Panc1 (cell line): Measurements from ENCODE around the gene CBX3. TPM values are rescaled to one million over a fixed set of nuclear protein-coding genes. Genes with fewer than 3 reads are reported as not detected.

ENCODE experiments used
- ATAC-seq: fragments of 200-7000 bp; cut with Tn5 transposase; 2 replicates; pipeline ENCODE4 v1.9.1; 2020; ENCODE audit warnings: mild to moderate bottlenecking, moderate library complexity
- BruUV-seq: library from RNA; stranded (reverse); fragments of 400-500 nt; replicated peaks from 2 replicates; lab custom pipeline; 2021; lab: Mats Ljungman, UMichigan
- CTCF ChIA-PET: fragments of 300-600 bp; sonication (Branson Sonifier 250); formaldehyde crosslinking; loops from one replicate; lab custom pipeline; 2022; ENCODE audit warnings: antibody characterized with exemption; lab: Charles Lee
- POLR2A ChIA-PET: fragments of 300-600 bp; sonication (Branson Sonifier 250); formaldehyde crosslinking; loops from one replicate; lab custom pipeline; 2022; ENCODE audit warnings: antibody characterized with exemption; lab: Charles Lee
- DNase-seq: peaks from one replicate; pipeline ENCODE4 v3.0.0-alpha.2; 2010; ENCODE audit warnings: low read depth, low spot score
- H3K27ac ChIP-seq: 2 replicates; pipeline ENCODE4 v1.5.1; 2011; ENCODE audit warnings: mild to moderate bottlenecking, low read length, inconsistent platforms
- H3K27me3 ChIP-seq: fragments of 200-500 bp; sonication (Bioruptor generic); 2 replicates; pipeline ENCODE4 v1.6.0; 2014; ENCODE audit warnings: low read length, inconsistent platforms; ENCODE audit not compliant: control insufficient read depth, insufficient read depth
- H3K36me3 ChIP-seq: fragments of 200-500 bp; sonication (Bioruptor generic); 2 replicates; pipeline ENCODE4 v1.5.1; 2014; ENCODE audit warnings: inconsistent platforms, mild to moderate bottlenecking, low read length, moderate library complexity; ENCODE audit not compliant: control insufficient read depth, insufficient read depth
- H3K4me1 ChIP-seq: 2 replicates; pipeline ENCODE4 v1.5.1; 2011; ENCODE audit warnings: inconsistent platforms, mild to moderate bottlenecking, low read length, moderate library complexity; ENCODE audit not compliant: control insufficient read depth, insufficient read depth
- H3K4me3 ChIP-seq, 2 experiments: 2 replicates each; pipeline ENCODE4 v1.5.1; 2011 to 2012; ENCODE audit warnings: low read depth in 2 of 2, low read length in 2 of 2, mild to moderate bottlenecking in 2 of 2, inconsistent platforms in 1 of 2, moderate library complexity in 1 of 2
- H3K9me3 ChIP-seq: fragments of 200-500 bp; sonication (Bioruptor generic); 2 replicates; pipeline ENCODE4 v1.5.1; 2014; ENCODE audit warnings: low read depth, mild to moderate bottlenecking, inconsistent platforms, low read length, moderate library complexity; ENCODE audit not compliant: control insufficient read depth, insufficient read depth
- POLR2AphosphoS5 ChIP-seq: IDR thresholded peaks from 2 replicates; pipeline ENCODE4 v1.6.1; 2012; ENCODE audit warnings: mild to moderate bottlenecking, low read depth, low read length, moderate library complexity
- SIN3A ChIP-seq: IDR thresholded peaks from 2 replicates; pipeline ENCODE4 v1.6.1; 2012; ENCODE audit warnings: low read depth, mild to moderate bottlenecking, low read length, moderate library complexity, borderline replicate concordance; ENCODE audit not compliant: insufficient read depth
- TCF7L2 ChIP-seq: IDR thresholded peaks from 2 replicates; pipeline ENCODE4 v1.6.1; 2011; ENCODE audit warnings: mild to moderate bottlenecking, low read depth, low read length, inconsistent platforms
- in situ Hi-C: cut with HindIII; loops from 2 replicates; pipeline ENCODE4 v1.10.0; 2016; ENCODE audit warnings: low sequenced_read_pairs, low pct_unique_long_range_greater_than_20kb
- intact Hi-C: fragments of 100-400 bp; cut with micrococcal nuclease; formaldehyde crosslinking; loops from one replicate; pipeline ENCODE4 v1.10.0; 2022; ENCODE audit not compliant: unreplicated experiment
- total RNA-seq: library from RNA; stranded (reverse); gene quantifications from one replicate; pipeline ENCODE4 v1.2.1, GENCODE V29; 2021; ENCODE audit not compliant: unreplicated experiment
- TF ChIP-seq, protein P1 (sequence below): fragments of 450-650 bp; IDR thresholded peaks from 2 replicates; pipeline ENCODE4 v1.5.1; 2017; ENCODE audit warnings: mild to moderate bottlenecking
- TF ChIP-seq, protein P2 (sequence below), 2 experiments: IDR thresholded peaks; 2 replicates each; pipeline ENCODE4 v1.6.1; 2011 to 2012; ENCODE audit warnings: low read depth in 2 of 2, control low read depth in 1 of 2, low read length in 1 of 2, mild to moderate bottlenecking in 1 of 2, moderate library complexity in 1 of 2; ENCODE audit not compliant: insufficient read depth in 1 of 2

The CBX3 gene
- total RNA-seq, 1 experiment from 2014 or later: 308 TPM

DNA sequence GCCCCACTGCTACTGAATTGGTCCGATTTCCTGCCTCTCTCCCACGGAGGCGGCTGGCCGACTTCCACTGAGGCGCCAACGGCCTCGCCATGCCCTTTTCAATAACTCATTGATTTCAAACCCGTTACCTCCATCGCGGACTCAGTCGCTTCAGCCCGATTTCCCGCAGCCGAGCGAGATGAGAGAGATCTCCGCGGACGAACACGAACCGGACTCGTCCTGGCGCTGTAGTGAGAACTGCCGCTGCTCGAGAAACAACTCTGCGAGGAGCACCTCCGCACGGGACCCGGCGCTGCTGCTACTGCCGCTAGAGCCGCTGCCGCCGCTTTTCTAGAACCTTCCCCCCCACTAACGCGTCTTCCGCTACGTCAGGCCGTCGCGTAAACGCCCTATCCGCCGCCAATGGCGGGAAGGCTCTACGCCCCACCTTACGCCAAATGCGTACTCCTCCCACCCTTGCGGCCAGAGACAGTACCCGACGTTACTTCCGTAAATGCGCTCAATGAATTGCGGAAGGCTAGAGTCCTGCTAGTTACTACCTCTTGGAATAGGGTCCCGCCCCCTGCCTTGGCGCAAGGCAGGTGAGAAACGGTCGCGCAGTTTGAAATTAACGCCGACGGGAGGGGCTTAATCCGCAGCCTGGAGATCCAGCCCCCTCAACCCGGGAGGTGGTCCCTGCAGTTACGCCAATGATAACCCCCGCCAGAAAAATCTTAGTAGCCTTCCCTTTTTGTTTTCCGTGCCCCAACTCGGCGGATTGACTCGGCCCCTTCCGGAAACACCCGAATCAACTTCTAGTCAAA, 900 bp upstream of the CBX3 start, which contains the start of gene HNRNPA2B1:
Gene HNRNPA2B1 (minus strand): TSS at position 303 of the 803 bp plus-strand sequence. CDS start 169 bp downstream, at position 134.
- intact Hi-C loops (loop anchor here (5.0 kb wide), 1 partner anchor 467 kb away; no protein-coding TSS in a partner anchor), in situ Hi-C loops (no loop called here)
- POLR2A ChIA-PET: interaction anchor here (0.6 to 1.2 kb wide), 5 partner anchors 12 to 169 kb away, joined by 3 to 6 read pairs (median 3); no protein-coding TSS in a partner anchor
- Histone ChIP-seq H3K9me3 (no peaks in the 10 kb centered on the region), H3K27me3 (no peaks in the 10 kb centered on the region), H3K4me3 (peak within 1 kb of the TSS; percentile 97 to 98), H3K27ac (peak within 1 kb of the TSS; percentile 100), H3K4me1 (peaks cover 40% of the 10 kb centered on the region), H3K36me3 (peaks cover 65% of the 10 kb centered on the region)
- ATAC-seq (peak; percentile 80), DNase-seq (peak; percentile 99)
- CTCF ChIA-PET: no interaction called here
- BruUV-seq: no TSS peak
- TF ChIP-seq SIN3A (peak; percentile 93), POLR2AphosphoS5 (peak; percentile 100), TCF7L2 (peak; percentile 24; the same call in 1 of the 2 replicates)
- TF ChIP-seq, protein P1, sequence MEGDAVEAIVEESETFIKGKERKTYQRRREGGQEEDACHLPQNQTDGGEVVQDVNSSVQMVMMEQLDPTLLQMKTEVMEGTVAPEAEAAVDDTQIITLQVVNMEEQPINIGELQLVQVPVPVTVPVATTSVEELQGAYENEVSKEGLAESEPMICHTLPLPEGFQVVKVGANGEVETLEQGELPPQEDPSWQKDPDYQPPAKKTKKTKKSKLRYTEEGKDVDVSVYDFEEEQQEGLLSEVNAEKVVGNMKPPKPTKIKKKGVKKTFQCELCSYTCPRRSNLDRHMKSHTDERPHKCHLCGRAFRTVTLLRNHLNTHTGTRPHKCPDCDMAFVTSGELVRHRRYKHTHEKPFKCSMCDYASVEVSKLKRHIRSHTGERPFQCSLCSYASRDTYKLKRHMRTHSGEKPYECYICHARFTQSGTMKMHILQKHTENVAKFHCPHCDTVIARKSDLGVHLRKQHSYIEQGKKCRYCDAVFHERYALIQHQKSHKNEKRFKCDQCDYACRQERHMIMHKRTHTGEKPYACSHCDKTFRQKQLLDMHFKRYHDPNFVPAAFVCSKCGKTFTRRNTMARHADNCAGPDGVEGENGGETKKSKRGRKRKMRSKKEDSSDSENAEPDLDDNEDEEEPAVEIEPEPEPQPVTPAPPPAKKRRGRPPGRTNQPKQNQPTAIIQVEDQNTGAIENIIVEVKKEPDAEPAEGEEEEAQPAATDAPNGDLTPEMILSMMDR: no peak
- TF ChIP-seq, protein P2, sequence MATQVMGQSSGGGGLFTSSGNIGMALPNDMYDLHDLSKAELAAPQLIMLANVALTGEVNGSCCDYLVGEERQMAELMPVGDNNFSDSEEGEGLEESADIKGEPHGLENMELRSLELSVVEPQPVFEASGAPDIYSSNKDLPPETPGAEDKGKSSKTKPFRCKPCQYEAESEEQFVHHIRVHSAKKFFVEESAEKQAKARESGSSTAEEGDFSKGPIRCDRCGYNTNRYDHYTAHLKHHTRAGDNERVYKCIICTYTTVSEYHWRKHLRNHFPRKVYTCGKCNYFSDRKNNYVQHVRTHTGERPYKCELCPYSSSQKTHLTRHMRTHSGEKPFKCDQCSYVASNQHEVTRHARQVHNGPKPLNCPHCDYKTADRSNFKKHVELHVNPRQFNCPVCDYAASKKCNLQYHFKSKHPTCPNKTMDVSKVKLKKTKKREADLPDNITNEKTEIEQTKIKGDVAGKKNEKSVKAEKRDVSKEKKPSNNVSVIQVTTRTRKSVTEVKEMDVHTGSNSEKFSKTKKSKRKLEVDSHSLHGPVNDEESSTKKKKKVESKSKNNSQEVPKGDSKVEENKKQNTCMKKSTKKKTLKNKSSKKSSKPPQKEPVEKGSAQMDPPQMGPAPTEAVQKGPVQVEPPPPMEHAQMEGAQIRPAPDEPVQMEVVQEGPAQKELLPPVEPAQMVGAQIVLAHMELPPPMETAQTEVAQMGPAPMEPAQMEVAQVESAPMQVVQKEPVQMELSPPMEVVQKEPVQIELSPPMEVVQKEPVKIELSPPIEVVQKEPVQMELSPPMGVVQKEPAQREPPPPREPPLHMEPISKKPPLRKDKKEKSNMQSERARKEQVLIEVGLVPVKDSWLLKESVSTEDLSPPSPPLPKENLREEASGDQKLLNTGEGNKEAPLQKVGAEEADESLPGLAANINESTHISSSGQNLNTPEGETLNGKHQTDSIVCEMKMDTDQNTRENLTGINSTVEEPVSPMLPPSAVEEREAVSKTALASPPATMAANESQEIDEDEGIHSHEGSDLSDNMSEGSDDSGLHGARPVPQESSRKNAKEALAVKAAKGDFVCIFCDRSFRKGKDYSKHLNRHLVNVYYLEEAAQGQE (IDR thresholded peaks at IDR 0.05; ENCODE audit: insufficient read depth in 1 of 2, low read depth in 2 of 2, low read length in 1 of 2): peak; percentile 41 to 63; a peak in 2 of 4 replicates

DNA sequence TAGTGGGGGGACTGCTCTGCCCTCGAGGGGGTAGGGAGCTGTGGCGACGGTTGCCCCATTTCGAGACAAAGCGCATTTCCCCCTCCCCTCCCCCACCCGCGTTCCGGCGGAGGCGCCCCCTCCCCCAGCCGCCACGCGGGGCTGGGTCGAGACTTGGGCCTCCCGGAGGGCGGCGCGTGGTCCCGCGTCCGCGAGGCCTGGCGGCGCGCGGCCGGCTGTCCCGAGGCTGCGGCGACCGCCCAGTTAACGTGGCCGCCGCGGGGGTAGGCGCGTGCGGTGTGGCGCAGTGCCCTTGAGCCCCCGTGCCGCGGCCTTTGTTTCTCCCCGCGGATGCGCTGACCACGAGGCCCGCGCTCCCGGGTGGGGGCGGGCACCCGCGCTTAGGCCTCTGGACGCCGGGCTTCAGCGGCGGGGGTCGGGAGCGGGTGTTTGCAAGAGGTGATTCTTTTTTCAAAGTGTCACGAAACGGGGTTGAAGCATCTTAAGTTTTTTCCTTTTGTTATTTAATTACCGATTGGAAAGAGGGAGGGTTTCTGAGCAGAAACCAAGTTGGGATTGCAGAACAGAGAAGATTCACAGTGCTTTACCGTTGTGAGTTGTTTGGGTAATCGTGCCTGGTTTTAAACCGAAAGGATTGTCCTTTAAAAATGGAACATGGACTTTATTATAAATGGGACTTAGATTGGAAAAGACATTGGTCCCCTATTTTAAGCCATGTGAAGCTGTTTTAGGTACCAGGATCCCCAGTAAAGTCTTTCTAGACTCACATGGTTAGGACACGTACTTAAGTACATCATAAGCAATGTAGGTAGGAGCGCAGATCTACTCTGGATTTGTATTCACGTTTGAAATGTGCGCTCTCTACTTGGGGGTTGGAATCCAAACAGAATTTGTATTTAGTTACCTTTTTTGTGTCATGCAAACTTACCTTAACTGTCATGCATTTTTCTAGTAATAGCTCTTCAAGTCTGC, 760 bp downstream of the CBX3 start:
- in situ Hi-C loops (no loop called here), intact Hi-C loops (loop anchor here (5.0 kb wide), 1 partner anchor 465 kb away; no protein-coding TSS in a partner anchor)
- Histone ChIP-seq H3K36me3 (peaks cover 59% of the 10 kb centered on the region), H3K4me3 (peak overlapping the region; percentile 97 to 98), H3K27me3 (no peaks in the 10 kb centered on the region), H3K27ac (peak overlapping the region; percentile 99), H3K9me3 (no peaks in the 10 kb centered on the region), H3K4me1 (peaks cover 31% of the 10 kb centered on the region)
- no TSS peak for BruUV-seq
- TF ChIP-seq TCF7L2: no peak
- TF ChIP-seq, protein P1: no peak
- peak; percentile 79; the same call in 1 of the 2 replicates for TF ChIP-seq SIN3A
- TF ChIP-seq, protein P2 (IDR thresholded peaks at IDR 0.05; ENCODE audit: insufficient read depth in 1 of 2, low read depth in 2 of 2, low read length in 1 of 2): no peak
- no peak for TF ChIP-seq POLR2AphosphoS5
- DNase-seq: no peak
- ChIA-PET CTCF (interaction anchor here (0.5 to 0.9 kb wide), 2 partner anchors 21 to 163 kb away, joined by 3 read pairs; no protein-coding TSS in a partner anchor), POLR2A (interaction anchor here (1.2 kb wide), 1 partner anchor 14 kb away, joined by 3 read pairs; no protein-coding TSS in a partner anchor)
- peak; percentile 18 for ATAC-seq
